Body of pancreas (tissue), 4 donors: ENCODE data around the gene LRRC27. TPM values are rescaled to one million over a fixed set of nuclear protein-coding genes. Genes with fewer than 3 reads are reported as not detected.

Source experiments
- ATAC-seq: fragments of 150-250 bp; one replicate; pipeline ENCODE4 v1.9.1; 2016
- DNase-seq, 4 donors: peaks; one replicate each; pipeline ENCODE4 v3.0.0-alpha.2; 2019
- H3K27ac ChIP-seq, 4 donors: fragments of 200-600 bp; sonication (generic); 1 replicate in 3 of 4; 2 replicates in 1 of 4; pipeline versions ENCODE4 v1.5.1 to v1.6.1; 2016 to 2019; ENCODE audit warnings: mild to moderate bottlenecking in 1 of 4, mixed read lengths in 1 of 4, moderate library complexity in 1 of 4
- H3K27me3 ChIP-seq, 2 donors: fragments of 200-600 bp; sonication (generic); one replicate each; pipeline ENCODE4 v1.6.0; 2016; ENCODE audit warnings: mild to moderate bottlenecking in 1 of 2
- H3K36me3 ChIP-seq, 2 donors: fragments of 200-600 bp; sonication (generic); replicated peaks in 1 of 2; 2 replicates each; pipeline ENCODE4 v1.5.1; 2016; ENCODE audit warnings: low read depth in 2 of 2; ENCODE audit not compliant: insufficient read depth in 1 of 2
- H3K4me1 ChIP-seq: fragments of 200-600 bp; sonication (generic); one replicate; pipeline ENCODE4 v1.6.0; 2016
- H3K4me3 ChIP-seq, 2 donors: fragments of 200-600 bp; sonication (generic); 1 replicate in 1 of 2; 2 replicates in 1 of 2; pipeline ENCODE4 v1.5.1; 2016 to 2019
- H3K9me3 ChIP-seq, 3 donors: fragments of 200-600 bp; sonication (generic); 1 replicate in 2 of 3; 2 replicates in 1 of 3; pipeline ENCODE4 v1.5.1; 2016
- CTCF ChIP-seq, 7 experiments: fragments of 450-650 bp in 4 of 7; fragments of 200-600 bp in 3 of 7; sonication (generic) in 3 of 7; IDR thresholded peaks; one replicate each; pipeline ENCODE4 v1.5.1; 2016 to 2019; ENCODE audit warnings: antibody characterized with exemption in 7 of 7
- POLR2A ChIP-seq, 3 donors: fragments of 450-650 bp; IDR thresholded peaks; one replicate each; pipeline ENCODE4 v1.6.1; 2016; ENCODE audit warnings: antibody characterized with exemption in 3 of 3, mild to moderate bottlenecking in 2 of 3
- WGBS, 2 donors: methylation state at CpG; one replicate each; pipeline ENCODE4 v1.1.5; 2017; 5-methylcytosine and 5-hydroxymethylcytosine counted together
- intact Hi-C: fragments of 100-400 bp; cut with DNase I; formaldehyde crosslinking; loops from one replicate; pipeline ENCODE4 v1.15.1; 2023
- total RNA-seq, 2 donors: library from RNA; depleted of rRNA; stranded (reverse); fragments of >200 nt; gene quantifications; one replicate each; pipeline ENCODE4 v1.1.0, GENCODE V29; 2016

Gene LRRC27
- total RNA-seq, 2 donors from 2014 or later, result 6.5 to 24.7 TPM

DNA sequence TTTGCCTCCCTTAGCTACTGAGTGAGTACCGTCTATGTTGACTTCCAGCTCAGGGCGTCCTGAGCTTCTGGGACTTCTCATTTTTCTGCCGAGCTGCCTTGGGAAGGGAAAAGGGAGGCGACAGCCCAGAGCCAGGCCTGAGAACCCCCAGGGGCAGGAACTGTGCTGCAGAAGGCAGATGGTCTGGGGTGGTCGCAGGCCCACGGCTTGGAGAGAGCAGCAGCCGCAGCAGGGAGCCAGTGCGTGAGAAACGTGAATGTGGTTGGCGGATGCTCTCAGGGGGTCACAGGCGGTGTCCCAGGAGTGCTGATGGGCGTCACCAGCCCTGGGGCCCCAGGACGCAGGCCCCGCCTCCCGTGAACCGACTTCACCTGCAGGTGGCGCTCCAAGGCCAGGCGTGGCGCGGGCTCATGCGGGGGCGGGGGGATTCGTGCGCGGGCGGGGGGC lies 55.8 kb downstream of the LRRC27 start:
- Histone ChIP-seq H3K27me3 (no peaks in the 10 kb centered on the region), H3K36me3 (no peaks in the 10 kb centered on the region), H3K9me3 (no peaks in the 10 kb centered on the region), H3K4me1 (peaks cover 18% of the 10 kb centered on the region), H3K27ac (peak overlapping the region in 2 of 4 donors; percentile 41 to 55), H3K4me3 (no peak overlapping the region)
- ATAC-seq, result peak; percentile 53
- peak; percentile 49 to 83 (median 73) for TF ChIP-seq CTCF (IDR thresholded peaks at IDR 0.05)
- no peak for TF ChIP-seq POLR2A (IDR thresholded peaks at IDR 0.05)
- DNase-seq, result peak; percentile 68 to 82 (median 78)
- intact Hi-C loops, result loop anchor here (5.0 kb wide), 1 partner anchor 255 kb away; no protein-coding TSS in a partner anchor
- WGBS, 2 donors, result 0 to 3% methylated on average over 4 to 17 of the region's 26 CpGs

- Histone ChIP-seq H3K36me3 (no peaks in the 10 kb centered on the region), H3K9me3 (no peaks in the 10 kb centered on the region), H3K4me3 (no peak overlapping the region), H3K27ac (peak overlapping the region; percentile 46 to 77 (median 66)), H3K4me1 (peaks cover 18% of the 10 kb centered on the region), H3K27me3 (no peaks in the 10 kb centered on the region)
- intact Hi-C loops, result loop anchor here (5.0 kb wide), 1 partner anchor 253 kb away; no protein-coding TSS in a partner anchor
- WGBS, 2 donors, result 23% methylated on average over 21 of the region's 22 CpGs; no CpG with 5 or more reads in 1 of the 2 donors
- peak; percentile 68 for ATAC-seq
- TF ChIP-seq CTCF (IDR thresholded peaks at IDR 0.05) (no peak), POLR2A (IDR thresholded peaks at IDR 0.05) (peak in 2 of 3 donors; percentile 1 to 22)
- peak; percentile 77 to 84 (median 82) for DNase-seq
These were observed 57.0 kb downstream of the LRRC27 start for GRCh38 chr10:132388891-132389432.

- H3K4me3 ChIP-seq, result no peak overlapping the region
- ATAC-seq, result peak; percentile 38
These were observed 57.6 kb downstream of the LRRC27 start for GRCh38 chr10:132389433-132390169.

DNA sequence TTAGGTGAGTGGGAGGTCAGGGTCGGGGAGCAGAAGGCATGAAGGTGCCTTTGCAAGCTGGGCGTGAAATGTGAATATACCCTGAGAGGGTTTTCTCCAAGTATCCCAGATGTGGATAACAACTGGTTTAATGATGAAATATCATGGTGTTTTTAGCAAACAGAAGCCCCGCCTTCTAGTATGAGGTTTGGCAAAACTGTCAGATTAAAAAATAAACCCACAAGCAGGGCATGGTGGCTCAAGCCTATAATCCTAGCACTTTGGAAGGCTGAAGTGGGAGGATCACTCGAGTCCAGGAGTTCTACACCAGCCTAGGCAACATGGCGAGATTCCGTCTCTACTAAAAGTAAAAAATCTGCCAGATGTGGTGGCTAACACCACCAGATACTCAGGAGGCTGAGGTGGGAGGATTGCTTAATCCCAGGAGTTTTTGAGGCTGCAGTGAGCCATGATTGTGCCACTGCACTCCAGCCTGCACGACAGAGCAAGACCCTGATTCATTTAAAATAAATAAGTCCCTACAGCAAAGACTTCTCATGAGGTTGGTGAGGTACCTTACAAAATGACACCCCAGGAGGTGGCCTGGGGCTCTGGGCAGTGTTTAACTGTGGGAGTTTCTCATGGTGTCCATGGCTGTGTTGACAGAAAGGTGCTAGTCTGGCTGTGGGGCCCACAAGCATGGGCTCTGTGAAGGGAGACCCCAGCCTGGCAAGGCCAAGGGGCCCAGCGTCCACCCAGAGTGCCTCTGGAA lies 58.4 kb downstream of the LRRC27 start:
- Histone ChIP-seq H3K4me1 (peaks cover 23% of the 10 kb centered on the region), H3K4me3 (no peak overlapping the region), H3K36me3 (no peaks in the 10 kb centered on the region), H3K9me3 (no peaks in the 10 kb centered on the region), H3K27ac (peak overlapping the region in 2 of 4 donors; percentile 46 to 77), H3K27me3 (no peaks in the 10 kb centered on the region)
- intact Hi-C loops, result no loop called here
- peak in 1 of 4 donors; percentile 7 for DNase-seq
- whole genome bisulfite sequencing, 2 donors, result 80% methylated on average over 7 to 8 of the region's 8 CpGs
- TF ChIP-seq CTCF (IDR thresholded peaks at IDR 0.05) (no peak), POLR2A (IDR thresholded peaks at IDR 0.05) (no peak)
- no peak for ATAC-seq

More at GRCh38 chr10:132389433-132390169, 57.6 kb downstream of the LRRC27 start:
- H3K27ac ChIP-seq, result peak overlapping the region; percentile 46 to 77 (median 66)
- peak; percentile 33 to 57 (median 51) for DNase-seq
- WGBS, 2 donors, result 41 to 49% methylated on average over 12 to 16 of the region's 16 CpGs
- no peaks in the 10 kb centered on the region for H3K27me3 ChIP-seq
- peaks cover 18% of the 10 kb centered on the region for H3K4me1 ChIP-seq
- no peak for TF ChIP-seq CTCF (IDR thresholded peaks at IDR 0.05)
- peak in 2 of 3 donors; percentile 3 to 18 for TF ChIP-seq POLR2A (IDR thresholded peaks at IDR 0.05)
- H3K36me3 ChIP-seq, result no peaks in the 10 kb centered on the region
- H3K9me3 ChIP-seq, result no peaks in the 10 kb centered on the region
- intact Hi-C loops, result loop anchor here (5.0 kb wide), 1 partner anchor 253 kb away; no protein-coding TSS in a partner anchor
